Hematopoietic multipotent progenitor cell treated with erythropoietin and hydrocortisone succinate and interleukin-3 and kit ligand, for 4 days (in vitro differentiated cells): ENCODE measurements around the gene BCL2.

ENCODE experiments used
- DNase-seq: peaks from one replicate; pipeline ENCODE4 v3.0.0-alpha.2; 2015

Gene BCL2

DNA sequence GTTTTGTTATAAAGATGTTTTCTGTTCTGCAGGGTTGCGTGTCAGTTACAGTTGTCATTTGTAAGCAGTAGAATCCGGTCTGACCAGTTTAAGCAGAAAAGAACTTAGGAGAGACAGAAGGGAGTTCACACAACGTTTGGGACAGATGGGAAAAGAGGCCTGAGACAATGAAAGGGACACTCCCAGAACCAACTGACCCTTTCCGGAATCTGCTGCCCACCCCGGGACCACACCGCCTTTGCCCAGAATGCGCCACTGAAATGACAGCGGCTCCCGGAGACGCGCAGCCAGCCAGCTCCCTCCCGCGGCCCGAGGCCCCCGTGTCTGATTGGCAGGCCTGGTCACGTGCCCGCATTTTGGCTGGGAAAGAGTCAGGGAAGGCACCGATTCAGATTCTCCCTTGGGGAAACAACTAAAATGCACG, 244.6 kb downstream of the BCL2 start:
- peak; percentile 88 for DNase-seq

DNA sequence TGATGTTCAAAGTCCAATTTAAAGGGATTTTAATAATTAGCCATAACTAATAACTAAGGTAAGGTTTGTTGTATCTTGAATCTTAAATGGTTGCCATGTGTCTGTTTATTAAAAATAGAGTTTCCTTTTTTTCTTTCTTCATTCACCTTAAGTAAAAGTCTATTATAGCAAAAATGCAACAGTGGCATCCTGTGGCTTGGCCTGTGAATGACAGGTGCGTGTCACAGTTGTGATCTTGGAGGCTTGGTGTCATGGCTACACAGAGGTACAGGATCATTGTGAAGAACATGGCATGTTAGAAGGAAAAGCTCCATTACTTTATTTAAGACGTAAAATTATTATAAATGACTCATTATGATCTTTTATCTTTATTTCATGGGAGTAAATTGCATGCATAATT, 246.1 kb downstream of the BCL2 start:
- DNase-seq, result peak; percentile 75
